Liver (tissue), 9 donors: Measurements from ENCODE around the gene GPR15LG. TPM values are rescaled to one million over a fixed set of nuclear protein-coding genes. Genes with fewer than 3 reads are reported as not detected.

Experiments used
- DNase-seq: peaks from one replicate; pipeline ENCODE4 v3.0.0-alpha.2; 2017; ENCODE audit warnings: low spot score
- H3K27ac ChIP-seq, 2 donors: one replicate each; pipeline ENCODE4 v1.7.0; 2013; ENCODE audit warnings: inconsistent platforms in 2 of 2, low read length in 2 of 2, control low read depth in 1 of 2, low read depth in 1 of 2, mild to moderate bottlenecking in 1 of 2
- H3K27me3 ChIP-seq, 4 donors: one replicate each; pipeline versions ENCODE4 v1.6.1 to v1.7.0; 2013; ENCODE audit warnings: low read length in 3 of 4, inconsistent platforms in 1 of 4, mild to moderate bottlenecking in 1 of 4, moderate library complexity in 1 of 4; ENCODE audit not compliant: control insufficient read depth in 4 of 4, insufficient read depth in 4 of 4
- H3K36me3 ChIP-seq, 4 donors: one replicate each; pipeline versions ENCODE4 v1.6.1 to v1.7.0; 2013; ENCODE audit warnings: low read length in 3 of 4, mild to moderate bottlenecking in 3 of 4, low read depth in 1 of 4, moderate library complexity in 1 of 4; ENCODE audit not compliant: control insufficient read depth in 4 of 4, insufficient read depth in 3 of 4
- H3K4me1 ChIP-seq, 4 donors: one replicate each; pipeline versions ENCODE4 v1.6.1 to v1.7.0; 2013; ENCODE audit warnings: low read length in 3 of 4, mild to moderate bottlenecking in 3 of 4, moderate library complexity in 1 of 4; ENCODE audit not compliant: control insufficient read depth in 4 of 4, insufficient read depth in 4 of 4
- H3K4me3 ChIP-seq, 3 donors: one replicate each; pipeline versions ENCODE4 v1.6.1 to v1.7.0; 2013; ENCODE audit warnings: low read length in 3 of 3, control low read depth in 1 of 3, low read depth in 1 of 3, mild to moderate bottlenecking in 1 of 3
- H3K9ac ChIP-seq, 2 donors: one replicate each; pipeline ENCODE4 v1.7.0; 2013; ENCODE audit warnings: low read length in 2 of 2, mild to moderate bottlenecking in 2 of 2, moderate library complexity in 2 of 2, control low read depth in 1 of 2, low read depth in 1 of 2
- H3K9me3 ChIP-seq, 4 donors: one replicate each; pipeline versions ENCODE4 v1.6.1 to v1.7.0; 2013; ENCODE audit warnings: low read length in 3 of 4; ENCODE audit not compliant: control insufficient read depth in 4 of 4
- EGR1 ChIP-seq, 2 donors: IDR thresholded peaks; 2 replicates each; pipeline ENCODE4 v1.6.1; 2016 to 2018; ENCODE audit warnings: antibody characterized with exemption in 2 of 2, low read depth in 2 of 2
- FOXA1 ChIP-seq: IDR thresholded peaks from 2 replicates; pipeline ENCODE4 v1.6.1; 2016; ENCODE audit warnings: antibody characterized with exemption
- FOXA2 ChIP-seq: IDR thresholded peaks from 2 replicates; pipeline ENCODE4 v1.6.1; 2016; ENCODE audit warnings: antibody characterized with exemption
- GABPA ChIP-seq, 2 donors: IDR thresholded peaks in 1 of 2; conservative IDR thresholded peaks in 1 of 2; 2 replicates each; pipeline ENCODE4 v1.6.1; 2016; ENCODE audit warnings: antibody characterized with exemption in 2 of 2, mild to moderate bottlenecking in 1 of 2, moderate library complexity in 1 of 2
- HNF4A ChIP-seq, 2 donors: conservative IDR thresholded peaks; 2 replicates each; pipeline ENCODE4 v1.6.1; 2016; ENCODE audit warnings: antibody characterized with exemption in 2 of 2, mild to moderate bottlenecking in 2 of 2
- JUND ChIP-seq, 2 donors: IDR thresholded peaks; 2 replicates each; pipeline ENCODE4 v1.6.1; 2016; ENCODE audit warnings: antibody characterized with exemption in 2 of 2
- NR2F2 ChIP-seq: IDR thresholded peaks from 2 replicates; pipeline ENCODE4 v1.6.1; 2016; ENCODE audit warnings: antibody characterized with exemption
- RAD21 ChIP-seq, 2 donors: IDR thresholded peaks; 2 replicates each; pipeline ENCODE4 v1.6.1; 2016; ENCODE audit warnings: antibody characterized with exemption in 2 of 2, mild to moderate bottlenecking in 2 of 2
- RXRA ChIP-seq, 2 donors: IDR thresholded peaks; 2 replicates each; pipeline ENCODE4 v1.6.1; 2017 to 2018; ENCODE audit warnings: antibody characterized with exemption in 2 of 2, mild to moderate bottlenecking in 1 of 2
- SP1 ChIP-seq: IDR thresholded peaks from 2 replicates; pipeline ENCODE4 v1.6.1; 2018; ENCODE audit warnings: antibody characterized with exemption, mild to moderate bottlenecking
- YY1 ChIP-seq: IDR thresholded peaks from 2 replicates; pipeline ENCODE4 v1.6.1; 2016; ENCODE audit warnings: antibody characterized with exemption, mild to moderate bottlenecking
- WGBS: extraction: QIAGEN DNeasy Blood & Tissue Kit; methylation state at CpG from one replicate; pipeline ENCODE4 v1.1.7; 2013; 5-methylcytosine and 5-hydroxymethylcytosine counted together
- polyA plus RNA-seq, 2 donors: library from polyadenylated mRNA; stranded (reverse) in 1 of 2; unstranded in 1 of 2; fragments of 200-250 nt in 1 of 2; fragments of >200 nt in 1 of 2; fragmentation: Nextera tagmentation in 1 of 2; extraction: Ambion mirVana in 1 of 2; gene quantifications; one replicate each; pipeline versions ENCODE4 v1.2.1 to v1.2.3, GENCODE V29; 2013 to 2015
- total RNA-seq, 2 donors: library from RNA; depleted of rRNA; stranded (reverse); fragments of >200 nt; gene quantifications; one replicate each; pipeline ENCODE4 v1.2.3, GENCODE V29; 2014
- TF ChIP-seq, protein P1 (sequence below): IDR thresholded peaks from 2 replicates; pipeline ENCODE4 v1.6.1; 2016; ENCODE audit warnings: antibody characterized with exemption, mild to moderate bottlenecking
- TF ChIP-seq, protein P2 (sequence below): IDR thresholded peaks from 2 replicates; pipeline ENCODE4 v1.6.1; 2016; ENCODE audit warnings: antibody characterized with exemption
- TF ChIP-seq, protein P3 (sequence below): IDR thresholded peaks from 2 replicates; pipeline ENCODE4 v1.6.1; 2016; ENCODE audit warnings: antibody characterized with exemption
- TF ChIP-seq, protein P4 (sequence below): fragments of 150-350 bp; IDR thresholded peaks from 2 replicates; pipeline ENCODE4 v1.5.1; 2017; ENCODE audit warnings: improper control_type of control experiment, low read depth, low read length; ENCODE audit not compliant: missing input control
- TF ChIP-seq, protein P5 (sequence below): IDR thresholded peaks from 2 replicates; pipeline ENCODE4 v1.6.1; 2016; ENCODE audit warnings: antibody characterized with exemption
- donor health status: healthy.
- donor health status: healthy.
- donor health status: healthy.
- donor health status: healthy.
- donor health status: healthy.

Gene GPR15LG
- total and polyA plus RNA-seq, 4 donors = not detected

DNA sequence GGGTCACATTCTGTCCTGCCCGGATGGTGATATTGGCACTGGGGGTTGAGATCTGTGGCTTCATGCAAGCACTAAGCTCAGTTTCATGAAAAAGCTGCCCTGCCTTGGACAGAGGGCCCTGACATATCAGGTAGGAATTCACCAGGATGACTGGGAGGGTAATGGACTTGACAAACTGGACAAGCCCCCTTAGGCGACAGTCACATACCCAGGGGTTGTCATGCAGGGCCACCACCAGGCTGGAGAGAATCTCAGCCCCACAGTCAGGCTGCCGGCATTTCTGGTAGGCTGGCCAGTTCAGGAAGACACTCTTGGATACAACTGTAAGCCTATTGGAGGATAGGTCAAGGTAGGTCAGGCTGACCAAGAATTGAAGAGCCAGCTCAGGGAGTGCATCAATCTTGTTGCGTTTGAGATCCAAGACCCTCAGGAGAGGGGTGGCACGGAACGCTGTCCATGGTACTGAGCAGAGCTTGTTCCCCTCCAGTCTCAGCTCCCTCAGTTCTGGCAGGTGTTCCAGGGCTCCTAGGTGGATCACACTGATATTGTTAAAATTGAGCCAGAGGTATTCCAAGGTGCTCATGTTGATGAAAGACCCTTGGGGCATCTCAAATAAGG is 50.9 kb downstream of the GPR15LG start:
- no peak overlapping the region for H3K4me3 ChIP-seq
- H3K36me3 ChIP-seq = no peaks in the 10 kb centered on the region
- WGBS = 46% methylated on average over 6 of the region's 6 CpGs
- no peak overlapping the region for H3K9ac ChIP-seq
- H3K27ac ChIP-seq = no peak overlapping the region
- H3K9me3 ChIP-seq = no peaks in the 10 kb centered on the region
- peaks cover 0 to 11% (median 3%) of the 10 kb centered on the region in 4 donors for H3K27me3 ChIP-seq
- DNase-seq = no peak
- no peak for TF ChIP-seq SP1
- TF ChIP-seq, protein P1, sequence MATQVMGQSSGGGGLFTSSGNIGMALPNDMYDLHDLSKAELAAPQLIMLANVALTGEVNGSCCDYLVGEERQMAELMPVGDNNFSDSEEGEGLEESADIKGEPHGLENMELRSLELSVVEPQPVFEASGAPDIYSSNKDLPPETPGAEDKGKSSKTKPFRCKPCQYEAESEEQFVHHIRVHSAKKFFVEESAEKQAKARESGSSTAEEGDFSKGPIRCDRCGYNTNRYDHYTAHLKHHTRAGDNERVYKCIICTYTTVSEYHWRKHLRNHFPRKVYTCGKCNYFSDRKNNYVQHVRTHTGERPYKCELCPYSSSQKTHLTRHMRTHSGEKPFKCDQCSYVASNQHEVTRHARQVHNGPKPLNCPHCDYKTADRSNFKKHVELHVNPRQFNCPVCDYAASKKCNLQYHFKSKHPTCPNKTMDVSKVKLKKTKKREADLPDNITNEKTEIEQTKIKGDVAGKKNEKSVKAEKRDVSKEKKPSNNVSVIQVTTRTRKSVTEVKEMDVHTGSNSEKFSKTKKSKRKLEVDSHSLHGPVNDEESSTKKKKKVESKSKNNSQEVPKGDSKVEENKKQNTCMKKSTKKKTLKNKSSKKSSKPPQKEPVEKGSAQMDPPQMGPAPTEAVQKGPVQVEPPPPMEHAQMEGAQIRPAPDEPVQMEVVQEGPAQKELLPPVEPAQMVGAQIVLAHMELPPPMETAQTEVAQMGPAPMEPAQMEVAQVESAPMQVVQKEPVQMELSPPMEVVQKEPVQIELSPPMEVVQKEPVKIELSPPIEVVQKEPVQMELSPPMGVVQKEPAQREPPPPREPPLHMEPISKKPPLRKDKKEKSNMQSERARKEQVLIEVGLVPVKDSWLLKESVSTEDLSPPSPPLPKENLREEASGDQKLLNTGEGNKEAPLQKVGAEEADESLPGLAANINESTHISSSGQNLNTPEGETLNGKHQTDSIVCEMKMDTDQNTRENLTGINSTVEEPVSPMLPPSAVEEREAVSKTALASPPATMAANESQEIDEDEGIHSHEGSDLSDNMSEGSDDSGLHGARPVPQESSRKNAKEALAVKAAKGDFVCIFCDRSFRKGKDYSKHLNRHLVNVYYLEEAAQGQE = peak; percentile 96
- no peaks in the 10 kb centered on the region for H3K4me1 ChIP-seq

DNA sequence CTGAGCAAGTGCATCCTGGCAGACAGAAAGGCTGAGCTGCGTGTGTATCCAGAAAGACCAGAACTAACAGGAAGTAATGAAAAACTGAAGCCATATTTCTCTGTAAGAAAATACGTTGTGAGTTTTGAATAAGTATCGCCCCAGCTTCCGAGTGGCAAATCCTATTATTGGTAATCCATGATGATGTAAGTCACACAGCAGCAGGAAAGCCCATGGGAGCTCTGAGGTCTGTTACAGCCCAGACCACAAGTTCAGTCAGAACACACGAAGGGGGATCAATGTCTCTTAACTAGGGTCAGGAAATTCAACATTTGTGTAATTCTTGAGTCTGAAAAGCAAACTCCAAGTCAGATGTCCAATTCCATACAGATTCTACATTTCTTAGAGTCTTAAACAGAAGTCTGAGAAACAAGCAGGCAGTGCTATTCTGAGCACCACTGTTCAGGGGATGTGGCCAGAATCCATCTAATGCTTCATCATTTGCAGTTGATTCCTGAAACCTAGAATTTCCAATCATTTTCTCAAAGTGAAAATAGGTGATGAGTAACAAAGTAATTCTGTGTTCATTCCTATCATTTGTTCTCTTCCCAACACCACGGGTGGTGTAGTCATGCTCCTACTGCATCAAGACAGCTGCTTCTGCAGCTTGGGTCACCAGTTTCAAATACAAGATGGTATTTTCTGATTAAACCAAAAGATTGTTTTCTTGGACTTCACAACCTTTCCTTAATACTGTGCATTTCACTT is 52.0 kb downstream of the GPR15LG start, which contains the start of gene LRIT2:
LRIT2 (minus strand) TSS at position 118 of the 747 bp plus-strand sequence; CDS start at position 94, 24 bp downstream.
- Histone ChIP-seq H3K27me3 (peaks cover 0 to 12% (median 3%) of the 10 kb centered on the region in 4 donors), H3K4me1 (no peaks in the 10 kb centered on the region), H3K9me3 (no peaks in the 10 kb centered on the region), H3K4me3 (no peak within 1 kb of the TSS), H3K27ac (no peak within 1 kb of the TSS), H3K36me3 (no peaks in the 10 kb centered on the region), H3K9ac (no peak within 1 kb of the TSS)
- DNase-seq = no peak
- no peak for TF ChIP-seq YY1
- TF ChIP-seq, protein P2, sequence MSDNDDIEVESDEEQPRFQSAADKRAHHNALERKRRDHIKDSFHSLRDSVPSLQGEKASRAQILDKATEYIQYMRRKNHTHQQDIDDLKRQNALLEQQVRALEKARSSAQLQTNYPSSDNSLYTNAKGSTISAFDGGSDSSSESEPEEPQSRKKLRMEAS = no peak
- no peak for TF ChIP-seq RAD21 (IDR thresholded peaks at IDR 0.05)
- no peak for TF ChIP-seq GABPA (IDR thresholded peaks at IDR 0.05 in 1 of 2, conservative IDR thresholded peaks at IDR 0.05 in 1 of 2)
- TF ChIP-seq, protein P1 = no peak
- no peak for TF ChIP-seq NR2F2
- TF ChIP-seq EGR1 (IDR thresholded peaks at IDR 0.05; ENCODE audit: low read depth in 2 of 2) = no peak
- no peak for TF ChIP-seq HNF4A (conservative IDR thresholded peaks at IDR 0.05)
- TF ChIP-seq SP1 = no peak
- no peak for TF ChIP-seq FOXA2
- TF ChIP-seq FOXA1 = no peak
- TF ChIP-seq RXRA (IDR thresholded peaks at IDR 0.05) = no peak
- TF ChIP-seq, protein P3, sequence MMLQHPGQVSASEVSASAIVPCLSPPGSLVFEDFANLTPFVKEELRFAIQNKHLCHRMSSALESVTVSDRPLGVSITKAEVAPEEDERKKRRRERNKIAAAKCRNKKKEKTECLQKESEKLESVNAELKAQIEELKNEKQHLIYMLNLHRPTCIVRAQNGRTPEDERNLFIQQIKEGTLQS = no peak
- TF ChIP-seq, protein P4, sequence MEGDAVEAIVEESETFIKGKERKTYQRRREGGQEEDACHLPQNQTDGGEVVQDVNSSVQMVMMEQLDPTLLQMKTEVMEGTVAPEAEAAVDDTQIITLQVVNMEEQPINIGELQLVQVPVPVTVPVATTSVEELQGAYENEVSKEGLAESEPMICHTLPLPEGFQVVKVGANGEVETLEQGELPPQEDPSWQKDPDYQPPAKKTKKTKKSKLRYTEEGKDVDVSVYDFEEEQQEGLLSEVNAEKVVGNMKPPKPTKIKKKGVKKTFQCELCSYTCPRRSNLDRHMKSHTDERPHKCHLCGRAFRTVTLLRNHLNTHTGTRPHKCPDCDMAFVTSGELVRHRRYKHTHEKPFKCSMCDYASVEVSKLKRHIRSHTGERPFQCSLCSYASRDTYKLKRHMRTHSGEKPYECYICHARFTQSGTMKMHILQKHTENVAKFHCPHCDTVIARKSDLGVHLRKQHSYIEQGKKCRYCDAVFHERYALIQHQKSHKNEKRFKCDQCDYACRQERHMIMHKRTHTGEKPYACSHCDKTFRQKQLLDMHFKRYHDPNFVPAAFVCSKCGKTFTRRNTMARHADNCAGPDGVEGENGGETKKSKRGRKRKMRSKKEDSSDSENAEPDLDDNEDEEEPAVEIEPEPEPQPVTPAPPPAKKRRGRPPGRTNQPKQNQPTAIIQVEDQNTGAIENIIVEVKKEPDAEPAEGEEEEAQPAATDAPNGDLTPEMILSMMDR = no peak
- TF ChIP-seq, protein P5, sequence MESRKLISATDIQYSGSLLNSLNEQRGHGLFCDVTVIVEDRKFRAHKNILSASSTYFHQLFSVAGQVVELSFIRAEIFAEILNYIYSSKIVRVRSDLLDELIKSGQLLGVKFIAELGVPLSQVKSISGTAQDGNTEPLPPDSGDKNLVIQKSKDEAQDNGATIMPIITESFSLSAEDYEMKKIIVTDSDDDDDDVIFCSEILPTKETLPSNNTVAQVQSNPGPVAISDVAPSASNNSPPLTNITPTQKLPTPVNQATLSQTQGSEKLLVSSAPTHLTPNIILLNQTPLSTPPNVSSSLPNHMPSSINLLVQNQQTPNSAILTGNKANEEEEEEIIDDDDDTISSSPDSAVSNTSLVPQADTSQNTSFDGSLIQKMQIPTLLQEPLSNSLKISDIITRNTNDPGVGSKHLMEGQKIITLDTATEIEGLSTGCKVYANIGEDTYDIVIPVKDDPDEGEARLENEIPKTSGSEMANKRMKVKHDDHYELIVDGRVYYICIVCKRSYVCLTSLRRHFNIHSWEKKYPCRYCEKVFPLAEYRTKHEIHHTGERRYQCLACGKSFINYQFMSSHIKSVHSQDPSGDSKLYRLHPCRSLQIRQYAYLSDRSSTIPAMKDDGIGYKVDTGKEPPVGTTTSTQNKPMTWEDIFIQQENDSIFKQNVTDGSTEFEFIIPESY = no peak
- TF ChIP-seq JUND (IDR thresholded peaks at IDR 0.05) = no peak
- WGBS = 59% methylated on average over 6 of the region's 6 CpGs
